ENCODE results near the gene DNPEP.
"Not testable (repeated sequence)": the region's sequence is repeated elsewhere in the genome, so short reads cannot be mapped to it uniquely, and the experiment has no call there.

DNPEP gene

GRCh38 chr2:219418155-219419011 lies 30.7 kb upstream of the DNPEP start, which contains the start of gene DES:
Gene DES, plus strand, starts transcription at chr2:219418377. Its CDS starts 86 bp downstream, at chr2:219418463.
- DNase-seq = no peak

- DNase-seq = no peak
Measured at GRCh38 chr2:219417374-219417773, 29.7 kb upstream of the DNPEP start.

GRCh38 chr2:219416938-219417337 lies 29.2 kb upstream of the DNPEP start:
- no peak for DNase-seq

- DNase-seq = no peak
Measured at GRCh38 chr2:219416235-219416602, 28.5 kb upstream of the DNPEP start.

- no peak for DNase-seq
Measured at GRCh38 chr2:219415580-219416234, 28.0 kb upstream of the DNPEP start.

GRCh38 chr2:219414857-219415256 lies 27.1 kb upstream of the DNPEP start:
- no peak for DNase-seq

- DNase-seq = no peak
Measured at GRCh38 chr2:219410390-219410789, 22.7 kb upstream of the DNPEP start.

GRCh38 chr2:219409619-219410018 lies 21.9 kb upstream of the DNPEP start:
- DNase-seq = no peak

GRCh38 chr2:219408631-219409030 lies 20.9 kb upstream of the DNPEP start:
- no peak for DNase-seq

GRCh38 chr2:219408204-219408603 lies 20.5 kb upstream of the DNPEP start:
- no peak for DNase-seq

- not testable (repeated sequence) for DNase-seq
Measured at GRCh38 chr2:219407343-219407742, 19.6 kb upstream of the DNPEP start.

GRCh38 chr2:219406861-219407230 lies 19.1 kb upstream of the DNPEP start:
- DNase-seq = no peak

- no peak for DNase-seq
Measured at GRCh38 chr2:219405958-219406860, 18.5 kb upstream of the DNPEP start.

GRCh38 chr2:219405451-219405850 lies 17.7 kb upstream of the DNPEP start:
- DNase-seq = no peak

- DNase-seq = no peak
Measured at GRCh38 chr2:219404954-219405353, 17.2 kb upstream of the DNPEP start.

- DNase-seq = no peak
Measured at GRCh38 chr2:219404291-219404910, 16.7 kb upstream of the DNPEP start.

- DNase-seq = no peak
Measured at GRCh38 chr2:219403861-219404260, 16.1 kb upstream of the DNPEP start.

- peak; percentile 64 to 67 for DNase-seq
Measured at GRCh38 chr2:219402665-219403515, 15.2 kb upstream of the DNPEP start.

- DNase-seq = no peak
Measured at GRCh38 chr2:219401606-219402005, 13.9 kb upstream of the DNPEP start.

GRCh38 chr2:219400562-219400961 lies 12.8 kb upstream of the DNPEP start:
- no peak for DNase-seq

- DNase-seq = no peak
Measured at GRCh38 chr2:219399716-219400478, 12.2 kb upstream of the DNPEP start.
